Stimulated activated CD4-positive, alpha-beta T cell treated with anti-CD3 and anti-CD28 coated beads, Interleukin-2, amount 100 ng/mL, for 4 hours (primary cell): Measurements from ENCODE around the gene PSMB4.
A peak's percentile ranks its signal among the peaks of the same experiment; 100 is the strongest.
"Not testable (repeated sequence)": the region's sequence is repeated elsewhere in the genome, so short reads cannot be mapped to it uniquely, and the experiment has no call there.

ENCODE experiments used
- DNase-seq: peaks from one replicate; pipeline ENCODE4 v3.0.0-alpha.2; 2020; ENCODE audit warnings: low read depth

The PSMB4 gene

DNA sequence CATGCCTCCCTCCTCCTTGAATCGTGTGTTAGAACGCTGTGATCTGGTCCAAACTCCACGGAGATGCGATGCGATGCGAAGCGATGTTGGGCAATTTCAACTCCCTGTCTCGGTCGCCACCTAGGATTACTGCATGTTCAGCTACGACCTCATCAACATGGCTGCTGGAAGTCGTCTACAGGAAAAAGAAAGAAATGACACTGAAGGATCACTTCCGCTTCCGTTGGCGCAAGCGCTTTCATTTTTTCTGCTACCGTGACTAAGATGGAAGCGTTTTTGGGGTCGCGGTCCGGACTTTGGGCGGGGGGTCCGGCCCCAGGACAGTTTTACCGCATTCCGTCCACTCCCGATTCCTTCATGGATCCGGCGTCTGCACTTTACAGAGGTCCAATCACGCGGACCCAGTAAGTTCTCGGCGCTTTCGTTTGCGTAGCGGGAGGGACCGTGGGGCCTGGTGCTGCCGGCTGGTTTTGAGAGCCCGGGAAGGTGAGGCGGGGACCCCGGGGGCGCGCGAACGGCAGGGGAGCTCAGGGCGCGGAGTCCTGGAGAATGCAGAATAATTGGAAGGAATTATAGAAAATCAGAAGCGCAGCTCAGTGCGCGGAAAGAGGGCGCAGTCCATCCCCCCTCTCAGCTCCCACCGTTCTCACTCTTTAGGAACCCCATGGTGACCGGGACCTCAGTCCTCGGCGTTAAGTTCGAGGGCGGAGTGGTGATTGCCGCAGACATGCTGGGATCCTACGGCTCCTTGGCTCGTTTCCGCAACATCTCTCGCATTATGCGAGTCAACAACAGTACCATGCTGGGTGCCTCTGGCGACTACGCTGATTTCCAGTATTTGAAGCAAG is at the start of gene PSMB4:
Gene PSMB4 (plus strand): TSS at position 250 of the 848 bp plus-strand sequence. CDS start 15 bp downstream, at position 265.
- peak; percentile 67 for DNase-seq

DNA sequence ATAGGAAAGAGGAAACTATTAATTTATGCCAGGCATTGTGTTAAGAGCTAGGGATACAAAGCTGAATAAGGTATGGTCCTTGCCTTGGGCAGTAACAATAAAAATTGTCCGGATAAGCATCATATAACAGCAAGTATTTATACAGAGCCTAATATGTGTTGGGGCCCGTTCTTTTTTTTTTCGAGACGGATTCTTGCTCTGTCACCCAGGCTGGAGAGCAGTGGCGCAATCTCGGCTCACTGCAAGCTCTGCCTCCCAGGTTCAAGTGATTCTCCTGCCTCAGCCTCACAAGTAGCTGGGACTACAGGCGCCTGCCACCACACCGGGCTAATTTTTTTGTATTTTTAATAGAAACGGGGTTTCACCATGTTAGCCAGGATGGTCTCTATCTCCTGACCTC is 49.0 kb upstream of the PSMB4 start:
- DNase-seq, result not testable (repeated sequence)

DNA sequence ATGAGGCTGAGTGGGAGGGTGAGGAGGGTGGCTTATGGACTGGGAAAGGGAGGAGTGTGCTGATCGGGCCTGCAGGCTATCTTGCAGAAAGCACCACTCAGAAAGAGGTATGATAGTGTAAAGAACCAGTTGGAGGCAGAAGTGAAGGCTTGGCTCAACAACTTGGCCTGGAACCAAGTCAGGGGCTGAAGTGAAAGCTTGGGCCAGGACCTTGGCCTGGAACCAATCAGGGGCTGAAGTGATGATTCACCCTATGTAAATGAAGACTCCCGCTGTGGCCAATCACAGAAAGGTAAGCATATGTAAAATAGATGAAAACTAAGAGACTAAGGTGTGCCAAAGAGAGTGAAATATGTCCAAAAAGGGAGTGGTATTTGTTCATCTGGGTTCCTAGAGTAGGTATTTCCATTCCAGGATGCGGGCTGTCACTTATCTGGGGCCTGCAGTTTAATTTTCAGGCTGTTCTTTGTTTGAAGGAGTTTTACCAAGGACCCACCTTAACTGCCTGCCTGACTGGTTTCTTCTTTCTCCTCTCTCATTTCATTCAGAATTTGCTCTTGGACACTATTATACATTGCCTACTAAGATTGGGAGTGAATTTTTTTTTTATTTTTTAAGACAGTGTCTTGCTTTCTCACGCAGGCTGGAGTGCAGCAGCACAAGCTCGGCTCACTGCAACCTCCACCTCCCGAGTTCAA is 47.2 kb upstream of the PSMB4 start:
- DNase-seq, result no peak

- no peak for DNase-seq
These were observed 42.7 kb upstream of the PSMB4 start for GRCh38 chr1:151356696-151357095.

- DNase-seq, result no peak
These were observed 37.5 kb upstream of the PSMB4 start for GRCh38 chr1:151361883-151362282.

DNA sequence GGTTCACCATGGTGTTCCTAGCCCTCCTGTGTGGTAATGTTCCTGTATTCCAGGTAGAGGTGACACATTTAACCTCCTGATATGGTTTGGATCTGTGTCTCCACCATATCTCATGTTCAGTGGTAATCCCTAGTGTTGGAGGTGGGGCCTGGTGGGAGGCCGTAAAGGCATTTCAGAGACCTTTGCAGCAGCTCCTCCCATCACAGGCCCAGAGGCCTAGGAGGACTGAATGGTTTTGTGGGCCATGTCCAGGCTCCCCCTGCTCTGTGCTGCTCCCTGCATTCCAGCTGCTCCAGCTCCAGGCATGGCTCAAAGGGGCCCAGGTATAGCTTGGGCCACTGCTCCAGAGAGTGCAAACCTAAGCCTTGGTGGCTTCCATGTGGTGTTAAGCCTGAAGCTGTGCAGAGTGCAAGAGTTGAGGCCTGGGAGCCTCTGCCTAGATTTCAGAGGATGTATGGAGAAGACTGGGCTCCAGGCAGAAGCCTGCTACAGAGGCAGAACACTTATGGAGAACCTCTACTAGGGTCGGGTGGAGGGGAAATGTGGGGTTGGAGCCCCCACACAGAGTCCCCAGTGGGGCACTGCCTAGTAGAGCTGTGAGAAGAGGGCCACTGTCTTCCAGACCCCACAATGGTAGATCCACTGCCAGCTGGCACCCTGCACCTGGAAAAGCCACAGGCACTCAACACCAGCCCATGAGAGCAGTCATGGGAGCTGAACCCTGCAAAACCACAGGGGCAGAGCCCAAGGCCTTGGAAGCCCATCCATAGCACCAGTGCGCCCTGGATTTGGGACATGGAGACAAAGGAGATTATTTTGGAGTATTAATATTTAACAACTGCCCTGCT is 36.8 kb upstream of the PSMB4 start:
- no peak for DNase-seq

DNA sequence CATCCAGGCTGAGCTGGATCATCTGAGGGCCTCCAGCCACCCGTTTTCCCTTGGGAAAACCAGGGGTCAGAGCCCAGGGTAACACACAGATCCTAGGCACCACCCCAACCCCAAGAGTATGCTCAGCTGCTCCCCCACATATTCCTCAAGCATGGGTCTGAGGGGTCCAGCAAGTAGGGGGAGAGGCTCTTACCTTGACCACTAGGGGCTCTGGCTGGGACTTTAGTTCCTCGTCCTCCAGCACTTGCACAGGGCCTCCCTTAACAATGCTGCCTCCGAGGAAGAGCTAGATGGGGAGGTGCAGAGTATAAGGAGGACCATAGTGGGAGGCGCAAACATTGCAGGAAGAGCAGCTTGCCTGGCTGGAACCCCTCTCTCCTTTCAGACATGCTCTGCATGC is 34.4 kb upstream of the PSMB4 start:
- no peak for DNase-seq

DNA sequence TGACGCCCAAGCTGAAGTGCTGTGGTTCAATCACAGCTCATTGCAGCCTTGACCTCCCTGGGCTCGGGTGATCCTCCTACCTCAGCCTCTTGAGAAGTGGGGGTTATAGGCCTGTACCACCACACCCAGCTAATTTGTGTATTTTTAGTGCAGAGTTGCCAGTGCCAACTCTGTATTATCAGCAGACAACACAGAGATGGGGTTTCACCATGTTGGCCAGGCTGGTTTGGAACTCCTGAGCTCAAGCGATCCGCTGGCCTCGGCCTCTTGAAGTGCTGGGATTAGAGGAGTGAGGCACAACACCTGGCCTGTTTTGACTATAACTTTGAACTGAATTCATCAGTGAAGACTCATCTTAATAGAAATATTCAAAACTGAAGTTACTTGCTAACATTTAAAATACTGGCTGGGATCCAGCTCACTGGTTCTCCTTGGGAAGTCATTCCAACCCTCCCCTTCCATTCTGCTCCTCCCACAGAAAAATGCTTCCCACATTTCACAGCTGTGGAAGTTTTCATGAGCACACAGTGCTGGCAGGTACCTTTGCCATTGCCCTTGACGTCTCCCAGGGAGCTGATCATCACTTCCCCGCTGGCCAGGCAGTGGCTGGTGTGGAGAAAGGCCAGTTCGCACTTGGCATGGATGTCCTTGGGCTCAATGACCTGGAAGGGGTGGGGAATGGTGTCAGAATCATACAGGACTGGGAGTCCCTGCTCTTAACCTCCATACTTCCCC is 31.5 kb upstream of the PSMB4 start:
- no peak for DNase-seq

DNA sequence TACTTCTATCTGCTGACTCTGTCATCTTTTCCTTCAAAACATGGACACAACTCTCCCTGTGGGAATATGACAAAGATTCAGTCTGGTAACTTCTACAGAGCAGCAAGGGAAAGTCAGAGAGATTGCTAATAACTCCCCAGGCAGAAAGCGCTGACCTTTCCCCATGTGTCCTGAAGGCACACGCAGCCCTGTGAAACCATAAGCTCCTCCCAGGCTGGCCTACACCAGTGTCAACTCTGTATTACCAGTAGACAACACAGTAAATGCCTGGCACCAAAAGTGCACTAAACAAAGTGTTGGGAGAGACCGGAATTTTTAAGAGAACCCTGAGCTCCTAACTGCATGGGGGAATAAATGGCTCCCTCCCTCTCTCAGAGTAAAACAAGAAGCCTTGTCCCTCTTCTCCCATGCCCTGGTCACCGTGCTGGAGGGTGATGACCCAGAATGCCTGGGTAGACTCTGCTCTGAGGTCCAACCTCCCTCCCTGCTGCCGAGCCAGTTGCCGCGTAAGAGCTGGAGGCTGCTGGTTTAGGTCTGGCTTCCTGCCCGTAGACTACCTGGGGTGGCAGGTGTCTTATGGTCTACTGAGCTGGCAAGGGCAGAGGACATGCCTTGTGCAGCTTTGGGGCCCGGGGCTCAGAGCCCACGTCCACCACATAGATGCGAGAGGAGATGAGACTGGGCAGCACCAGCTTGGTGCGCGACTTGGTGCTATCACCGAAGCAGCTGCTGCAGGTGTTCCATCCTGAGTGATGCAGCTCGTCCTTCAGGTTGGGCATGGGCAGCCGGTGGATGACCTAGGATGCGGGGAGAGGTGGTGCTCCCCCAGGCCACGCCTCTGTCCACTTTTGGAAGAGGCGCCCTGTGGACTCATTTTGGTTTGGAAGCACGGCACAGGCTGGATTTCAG is 30.7 kb upstream of the PSMB4 start:
- no peak for DNase-seq

- no peak for DNase-seq
These were observed 30.1 kb upstream of the PSMB4 start for GRCh38 chr1:151369302-151369610.

DNA sequence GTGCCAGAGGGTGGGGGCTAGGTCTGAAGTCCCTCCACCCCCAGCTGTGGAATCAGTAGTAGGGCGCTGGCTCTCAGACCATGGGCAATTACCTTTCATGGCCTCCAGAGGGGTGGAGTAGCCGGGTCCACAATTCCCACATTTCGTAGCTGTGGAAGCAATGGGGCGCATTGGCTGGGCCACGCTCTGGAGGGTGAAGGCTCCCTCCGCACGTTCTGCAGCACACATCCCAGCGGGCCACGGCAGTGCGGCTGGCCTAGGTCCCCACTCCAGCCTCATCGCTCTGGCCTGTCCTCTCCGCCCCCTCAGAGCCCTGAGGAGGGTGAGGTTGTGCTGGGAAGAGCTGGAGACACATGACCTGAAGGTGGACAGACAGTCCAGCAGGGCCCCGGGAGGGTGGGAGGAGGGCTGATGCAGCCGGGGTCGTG is 29.7 kb upstream of the PSMB4 start:
- no peak for DNase-seq

DNA sequence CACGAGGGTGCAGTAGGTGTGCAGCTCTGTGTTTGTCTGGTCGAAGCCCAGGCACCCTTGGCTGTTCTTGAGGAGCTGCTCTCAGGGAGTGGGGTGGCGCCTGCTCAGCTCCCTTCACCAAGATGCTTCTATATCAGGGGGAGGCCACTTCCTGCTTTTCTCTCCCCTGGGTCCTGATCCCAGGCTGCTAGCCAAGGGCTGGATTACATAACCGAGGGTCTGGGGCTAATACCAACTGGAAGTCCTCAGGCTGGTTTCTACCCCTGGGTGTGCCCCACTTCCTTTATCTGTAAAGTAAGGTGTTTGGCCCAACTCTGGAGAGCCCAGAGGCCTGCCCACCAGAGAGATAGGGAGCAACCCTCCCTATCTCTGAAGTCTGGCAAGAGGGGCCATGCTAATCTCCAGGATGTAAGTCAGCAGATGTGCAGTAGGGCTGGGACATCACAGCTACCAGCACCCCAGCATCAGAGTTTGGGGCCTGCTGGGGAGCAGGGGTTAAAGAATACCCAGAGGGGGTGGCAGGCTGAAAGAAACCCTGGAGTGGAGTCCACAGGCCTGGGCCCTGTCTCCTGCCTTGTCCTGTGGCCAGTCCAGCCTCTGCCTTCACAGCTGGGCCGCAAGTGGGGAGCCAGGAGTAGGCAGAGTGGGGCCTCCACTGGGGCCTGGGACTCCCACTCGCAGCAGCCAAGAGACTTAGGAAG is 29.0 kb upstream of the PSMB4 start:
- DNase-seq, result no peak

DNA sequence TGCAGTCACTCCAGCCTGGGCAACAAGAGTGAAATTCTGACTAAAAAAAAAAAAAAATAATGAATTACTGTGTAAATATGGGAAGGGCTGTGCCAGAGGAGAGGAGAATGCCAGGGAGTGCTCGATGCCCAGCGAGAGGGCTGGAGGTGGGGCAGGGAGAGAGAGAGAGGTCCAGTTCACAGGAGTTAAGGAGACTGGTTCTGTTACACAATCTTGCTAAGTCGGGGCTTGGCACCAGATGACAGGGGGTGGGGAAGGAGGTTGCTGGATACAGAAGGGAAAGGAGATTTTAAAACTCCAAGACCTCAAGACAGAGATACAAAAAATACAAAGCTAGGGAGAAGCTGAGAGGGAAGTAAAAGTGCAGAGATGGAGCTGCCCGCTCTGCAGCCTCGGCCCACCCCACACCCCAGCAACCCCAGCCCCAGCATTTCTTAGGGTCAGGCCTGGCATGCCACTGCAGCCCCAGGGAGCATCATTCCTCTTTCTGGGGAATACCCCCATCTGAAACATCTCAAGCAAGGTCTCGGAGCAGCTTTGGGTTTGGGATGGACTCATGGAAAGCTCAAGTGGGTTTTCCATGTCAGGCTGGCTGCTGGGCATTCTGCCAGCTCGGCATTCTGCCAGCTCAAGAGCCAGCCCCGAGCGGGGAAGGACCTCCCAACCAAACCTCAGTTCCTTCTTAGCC is 27.9 kb upstream of the PSMB4 start:
- no peak for DNase-seq

DNA sequence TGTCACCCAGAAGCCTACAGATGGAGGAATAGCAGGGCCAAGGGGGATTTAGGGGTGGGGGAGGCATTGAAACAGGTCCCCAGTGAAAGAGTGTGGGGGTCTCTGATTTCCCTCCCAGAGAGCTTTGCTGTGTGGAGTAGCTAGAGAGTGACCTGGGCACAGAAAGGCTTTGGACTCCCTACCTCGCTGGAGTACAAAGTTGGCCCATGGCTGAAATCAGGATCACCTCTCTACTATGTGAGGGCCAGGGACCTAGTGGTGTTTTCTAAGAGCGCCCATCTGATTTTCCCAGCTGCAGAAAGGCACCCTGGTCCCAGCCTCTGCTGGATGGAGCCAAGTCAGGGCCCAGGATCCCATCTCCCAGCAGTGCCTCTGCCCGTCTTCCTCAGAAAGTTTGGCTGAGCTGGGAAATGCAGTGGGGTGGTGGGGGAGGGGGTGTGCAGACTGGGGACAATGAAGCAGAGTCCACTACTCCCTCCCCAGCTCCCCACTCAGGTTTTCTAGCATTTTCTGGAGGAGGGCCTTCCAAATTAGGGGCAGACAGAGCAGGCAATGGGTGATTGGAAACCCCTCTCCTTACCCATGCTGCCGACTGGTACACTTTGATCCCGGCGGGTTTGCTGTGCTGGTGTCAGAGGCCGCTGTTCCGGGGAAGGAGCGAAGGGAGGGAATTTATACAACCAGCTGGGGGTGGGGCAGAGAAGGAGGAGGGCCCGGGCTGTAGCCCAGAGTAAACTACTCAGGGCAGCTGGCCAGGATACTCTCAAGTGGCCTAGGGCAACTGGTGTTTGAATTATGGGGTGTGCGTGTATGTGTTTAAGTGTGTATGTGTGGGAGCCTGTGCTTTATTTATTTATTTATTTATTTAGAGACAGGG is 27.1 kb upstream of the PSMB4 start, which contains the start of gene SELENBP1:
Gene SELENBP1 (minus strand): TSS at position 648 of the 877 bp plus-strand sequence. CDS start 64 bp downstream, at position 584.
- DNase-seq, result no peak

DNA sequence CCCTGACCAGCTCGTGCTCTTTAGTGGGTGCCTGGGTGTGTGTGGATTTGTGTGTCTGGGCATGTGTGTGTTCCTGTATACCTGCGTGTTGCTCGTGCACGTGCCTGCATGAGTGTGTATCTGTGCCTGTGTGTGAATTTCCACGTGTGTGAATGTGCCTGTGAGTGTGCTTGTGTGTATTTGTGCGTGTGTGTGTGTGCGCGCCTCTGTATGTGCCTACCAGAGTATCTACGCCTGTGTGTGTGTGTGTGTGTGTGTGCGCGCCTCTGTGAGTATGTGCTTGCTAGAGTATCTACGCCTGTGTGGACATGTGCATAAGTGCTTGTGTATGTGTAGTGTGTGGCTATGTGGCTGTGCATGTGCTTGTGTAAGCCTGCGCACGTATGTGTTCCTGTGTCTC is 26.2 kb upstream of the PSMB4 start:
- no peak for DNase-seq

GRCh38 chr1:151377150-151377884 is 22.1 kb upstream of the PSMB4 start:
- DNase-seq, result no peak

GRCh38 chr1:151384584-151384983 is 14.8 kb upstream of the PSMB4 start:
- no peak for DNase-seq

DNA sequence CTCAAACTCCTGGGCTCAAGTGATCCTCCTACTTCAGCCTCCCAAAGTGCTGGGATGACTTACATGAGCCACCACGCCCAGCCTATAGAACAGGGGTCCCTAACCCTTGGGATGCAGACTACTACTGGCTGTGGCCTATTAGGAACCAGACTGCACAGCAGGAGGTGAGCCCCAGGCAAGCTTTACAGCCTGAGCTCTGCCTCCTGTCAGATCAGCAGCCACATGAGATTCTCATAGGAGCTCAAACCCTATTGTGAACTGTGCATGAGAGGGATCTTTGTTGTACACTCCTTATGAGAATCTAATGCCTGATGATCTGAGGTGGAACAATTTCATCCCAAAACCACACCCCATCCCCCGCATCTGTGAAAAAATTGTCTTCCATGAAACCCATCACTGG is 13.4 kb upstream of the PSMB4 start:
- DNase-seq, result no peak
